K562 (cell line): ENCODE measurements around the gene RIIAD1. TPM values are rescaled to one million over a fixed set of nuclear protein-coding genes. Genes with fewer than 3 reads are reported as not detected.

ENCODE experiments used
- ATAC-seq: fragments of 200-7000 bp; cut with Tn5 transposase; 3 replicates; pipeline ENCODE4 v1.9.1; 2020; ENCODE audit warnings: moderate library complexity
- BruUV-seq: library from RNA; stranded (reverse); fragments of 400-500 nt; replicated peaks from 2 replicates; lab custom pipeline; 2021; lab: Mats Ljungman, UMichigan
- CTCF ChIA-PET: fragments of 300-600 bp; formaldehyde crosslinking; extraction: SDS; loops from one replicate; lab custom pipeline; 2021; ENCODE audit warnings: low intra/inter-chr PET ratio; lab: Yijun Ruan, JAX
- POLR2A ChIA-PET: fragments of 300-600, 350-650 bp; sonication (Branson Sonifier 250); formaldehyde crosslinking; extraction: SDS; loops from one replicate; lab custom pipeline; 2021; ENCODE audit warnings: antibody characterized with exemption, inconsistent platforms; lab: Yijun Ruan, JAX
- DNase-seq, 4 experiments: peaks; one replicate each; pipeline versions ENCODE4 v3.0.0 to v3.0.0-alpha.2; 2011 to 2018; ENCODE audit warnings: low spot score in 3 of 4, mixed read lengths in 3 of 4; ENCODE audit errors: extremely low read depth in 1 of 4
- FAIRE-seq: peaks from 2 replicates; lab custom pipeline; 2011; peaks lifted over from hg19 to GRCh38; lab: Jason Lieb, UNC
- H2AFZ ChIP-seq: 2 replicates; pipeline ENCODE4 v1.6.0; 2011; ENCODE audit warnings: low read depth, low read length, control low read depth, inconsistent platforms
- H3K27ac ChIP-seq: fragments of 200-600 bp; 3 replicates; pipeline ENCODE4 v1.8.0; 2011; ENCODE audit warnings: low read depth, mild to moderate bottlenecking, control low read depth, inconsistent platforms, low read length, moderate library complexity, mixed read lengths; ENCODE audit errors: extremely low read depth
- H3K27me3 ChIP-seq, 2 experiments: fragments of 300-600 bp in 1 of 2; 2 replicates in 1 of 2; 3 replicates in 1 of 2; pipeline versions ENCODE4 v1.6.0 to v1.8.0; 2011; ENCODE audit warnings: inconsistent platforms in 2 of 2, low read length in 2 of 2, mild to moderate bottlenecking in 1 of 2, mixed read lengths in 1 of 2, moderate library complexity in 1 of 2; ENCODE audit not compliant: control insufficient read depth in 2 of 2, insufficient read depth in 2 of 2
- H3K36me3 ChIP-seq: fragments of 300-600 bp; 3 replicates; pipeline ENCODE4 v1.8.0; 2011; ENCODE audit warnings: mild to moderate bottlenecking, low read length, inconsistent platforms; ENCODE audit not compliant: control insufficient read depth, insufficient read depth
- H3K4me1 ChIP-seq, 2 experiments: fragments of 200-600 bp in 1 of 2; replicated peaks in 1 of 2; 2 replicates in 1 of 2; 3 replicates in 1 of 2; pipeline versions ENCODE4 v1.5.1 to v1.8.0; 2011; ENCODE audit warnings: inconsistent platforms in 2 of 2, low read length in 2 of 2, mild to moderate bottlenecking in 1 of 2, mixed read lengths in 1 of 2, moderate library complexity in 1 of 2; ENCODE audit not compliant: control insufficient read depth in 2 of 2, insufficient read depth in 2 of 2
- H3K4me2 ChIP-seq: 2 replicates; pipeline ENCODE4 v1.6.1; 2011; ENCODE audit warnings: low read length, control low read depth, inconsistent platforms, mixed read lengths; ENCODE audit not compliant: insufficient read depth
- H3K4me3 ChIP-seq: fragments of 200-600 bp; sonication (generic), shearing (Covaris generic); 2 replicates; pipeline ENCODE4 v1.5.1; 2016; ENCODE audit warnings: control low read depth, inconsistent platforms
- H3K79me2 ChIP-seq: fragments of 200-600 bp; 3 replicates; pipeline ENCODE4 v1.8.0; 2011; ENCODE audit warnings: low read length, inconsistent platforms; ENCODE audit not compliant: control insufficient read depth, insufficient read depth
- H3K9ac ChIP-seq, 2 experiments: 2 replicates each; pipeline versions ENCODE4 v1.6.0 to v1.6.1; 2011; ENCODE audit warnings: low read depth in 2 of 2, low read length in 2 of 2, control low read depth in 1 of 2, inconsistent platforms in 1 of 2, mild to moderate bottlenecking in 1 of 2, mixed read lengths in 1 of 2; ENCODE audit not compliant: insufficient read depth in 1 of 2
- H3K9me1 ChIP-seq: one replicate; pipeline ENCODE4 v1.6.0; 2011; ENCODE audit warnings: inconsistent platforms, mild to moderate bottlenecking, low read length, moderate library complexity; ENCODE audit not compliant: control insufficient read depth, insufficient read depth
- H3K9me3 ChIP-seq: replicated peaks from 2 replicates; pipeline ENCODE4 v1.5.1; 2011; ENCODE audit warnings: low read depth, low read length, inconsistent platforms; ENCODE audit not compliant: control insufficient read depth, insufficient read depth
- H4K20me1 ChIP-seq: replicated peaks from 2 replicates; pipeline ENCODE4 v1.6.1; 2011; ENCODE audit warnings: low read length, inconsistent platforms, mixed read lengths; ENCODE audit not compliant: control insufficient read depth, insufficient read depth
- ARHGAP35 ChIP-seq: fragments of 450-650 bp; IDR thresholded peaks from 2 replicates; pipeline ENCODE4 v1.6.1; 2018; ENCODE audit not compliant: partially characterized antibody
- CBFA2T2 ChIP-seq: fragments of 450-650 bp; conservative IDR thresholded peaks from 2 replicates; pipeline ENCODE4 v1.6.1; 2017; ENCODE audit warnings: mild to moderate bottlenecking
- CBFA2T3 ChIP-seq: fragments of 450-650 bp; IDR thresholded peaks from 2 replicates; pipeline ENCODE4 v1.6.1; 2017
- CCNT2 ChIP-seq: IDR thresholded peaks from 2 replicates; pipeline ENCODE4 v1.6.1; 2011; ENCODE audit warnings: borderline replicate concordance, low read depth, mild to moderate bottlenecking, moderate library complexity, mixed read lengths, low read length; ENCODE audit not compliant: insufficient read length; ENCODE audit errors: extremely low read depth
- IRF2 ChIP-seq: sonication (generic); formaldehyde crosslinking; IDR thresholded peaks from 2 replicates; pipeline ENCODE4 v1.8.1; 2022; ENCODE audit warnings: mild to moderate bottlenecking, missing genetic modification reagents
- MTA3 ChIP-seq: fragments of 450-650 bp; formaldehyde crosslinking; IDR thresholded peaks from 2 replicates; pipeline ENCODE4 v1.6.1; 2017; ENCODE audit warnings: mild to moderate bottlenecking, borderline replicate concordance
- PML ChIP-seq: IDR thresholded peaks from 2 replicates; pipeline ENCODE4 v1.6.1; 2012; ENCODE audit warnings: low read length, inconsistent platforms
- PTRF ChIP-seq: fragments of 450-650 bp; IDR thresholded peaks from 2 replicates; pipeline ENCODE4 v1.6.1; 2016; ENCODE audit warnings: mild to moderate bottlenecking, missing genetic modification characterization, missing compliant biosample characterization
- SLC30A9 ChIP-seq: fragments of 250-450 bp; sonication (Bioruptor Pico); IDR thresholded peaks from 2 replicates; pipeline ENCODE4 v1.8.0; 2022; ENCODE audit warnings: mild to moderate bottlenecking, moderate library complexity
- TAL1 ChIP-seq: fragments of 450-650 bp; IDR thresholded peaks from 2 replicates; pipeline ENCODE4 v1.6.1; 2016; ENCODE audit warnings: mild to moderate bottlenecking
- TGIF2 ChIP-seq: sonication (generic); formaldehyde crosslinking; IDR thresholded peaks from 2 replicates; pipeline ENCODE4 v1.8.1; 2022; ENCODE audit warnings: mild to moderate bottlenecking, missing genetic modification reagents, moderate library complexity
- ZNF354B ChIP-seq: fragments of 250-450 bp; sonication (Bioruptor Pico); IDR thresholded peaks from 2 replicates; pipeline ENCODE4 v1.4.0; 2020
- WGBS: fragments of 100-300 bp; shearing (Covaris generic); methylation state at CpG from one replicate; pipeline ENCODE4 v1.1.6; 2016; ENCODE audit warnings: low coverage, mixed read lengths; ENCODE audit not compliant: insufficient coverage; ENCODE audit errors: missing lambda C conversion rate; 5-methylcytosine and 5-hydroxymethylcytosine counted together
- in situ Hi-C: fragments of 300-500 bp; cut with MboI; formaldehyde crosslinking; loops from 4 replicates; pipeline ENCODE4 v1.15.0; 2018; ENCODE audit warnings: inconsistent platforms, mixed read lengths
- intact Hi-C: fragments of 100-400 bp; cut with micrococcal nuclease; formaldehyde crosslinking; loops from 2 replicates; pipeline ENCODE4 v1.14.2; 2022
- polyA plus RNA-seq, 8 experiments: library from polyadenylated mRNA; depleted of rRNA in 4 of 8; stranded (reverse) in 5 of 8; unstranded in 3 of 8; fragments of >200 nt; fragmentation: Nextera tagmentation in 2 of 8; fragmentation: Illumina TruSeq in 1 of 8; extraction: Ambion mirVana in 2 of 8; extraction: Trizol in 1 of 8; gene quantifications; 2 replicates each; pipeline versions ENCODE4 v1.2.1 to v1.2.3, GENCODE V29; 2011 to 2014; ENCODE audit warnings: inconsistent platforms in 1 of 8, missing spikeins in 1 of 8
- total RNA-seq, 7 experiments: library from RNA; depleted of rRNA in 6 of 7; stranded (reverse); fragments of >200 nt in 6 of 7; fragmentation: Illumina TruSeq in 2 of 7; extraction: Trizol in 2 of 7; gene quantifications; 2 replicates each; pipeline versions ENCODE4 v1.2.1 to v1.2.3, GENCODE V29; 2011 to 2021; ENCODE audit warnings: low replicate concordance in 1 of 7
- TF ChIP-seq, protein P1 (sequence below): fragments of 450-650 bp; formaldehyde crosslinking; IDR thresholded peaks from 2 replicates; pipeline ENCODE4 v1.4.0; 2022; ENCODE audit warnings: mild to moderate bottlenecking, moderate library complexity
- TF ChIP-seq, protein P2 (sequence below): sonication (generic); formaldehyde crosslinking; IDR thresholded peaks from 2 replicates; pipeline ENCODE4 v1.8.0; 2023; ENCODE audit warnings: mild to moderate bottlenecking, missing genetic modification reagents

Gene RIIAD1
- total and polyA plus RNA-seq, 9 of the 15 experiments (the other 6 are each of a cell fraction or from before 2014, with no cell fraction given) = not detected

DNA sequence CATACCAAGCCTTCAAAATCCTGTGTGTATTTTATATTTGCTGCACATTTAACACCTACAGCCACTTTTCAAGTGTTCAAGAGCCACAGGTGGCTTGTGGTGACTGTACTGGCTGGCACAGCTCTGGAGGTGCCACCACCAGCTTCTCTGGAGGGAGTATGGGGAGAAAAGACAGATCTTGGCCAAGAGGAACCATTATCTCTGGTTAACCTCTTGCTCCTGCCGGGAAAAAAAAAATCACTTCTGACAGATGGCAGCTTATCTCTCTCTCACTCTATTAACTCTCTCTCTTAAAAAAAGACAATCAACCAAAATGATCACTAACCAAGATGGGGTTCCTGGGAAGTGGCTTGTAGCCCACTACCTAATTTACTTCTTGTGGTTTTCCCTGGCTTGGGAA is 1.2 kb upstream of the RIIAD1 start:
- Histone ChIP-seq H3K9me1 (no peaks in the 10 kb centered on the region), H3K36me3 (no peaks in the 10 kb centered on the region), H3K27ac (no peak overlapping the region), H3K9me3 (no peaks in the 10 kb centered on the region), H2AFZ (no peak overlapping the region), H4K20me1 (peaks cover 13% of the 10 kb centered on the region), H3K9ac (no peak overlapping the region), H3K4me2 (no peak overlapping the region), H3K4me1 (peaks cover 13 to 18% of the 10 kb centered on the region in 2 experiments), H3K79me2 (no peaks in the 10 kb centered on the region), H3K4me3 (no peak overlapping the region), H3K27me3 (peaks cover 19 to 36% of the 10 kb centered on the region in 2 experiments)
- WGBS = 0% methylated on average over 1 of the region's 1 CpG
- in situ Hi-C loops (no loop called here), intact Hi-C loops (no loop called here)
- DNase-seq (no peak), FAIRE-seq (no peak), ATAC-seq (no peak)
- POLR2A ChIA-PET = interaction anchor here (1.4 kb wide), 1 partner anchor 183 kb away, joined by 4 read pairs; no protein-coding TSS in a partner anchor
- BruUV-seq = no TSS peak
- CTCF ChIA-PET = no interaction called here
- TF ChIP-seq CBFA2T3 (peak; percentile 64), CBFA2T2 (peak; percentile 29; the same call in 1 of the 2 replicates), PML (no peak), TAL1 (peak; percentile 23; the same call in 1 of the 2 replicates)

DNA sequence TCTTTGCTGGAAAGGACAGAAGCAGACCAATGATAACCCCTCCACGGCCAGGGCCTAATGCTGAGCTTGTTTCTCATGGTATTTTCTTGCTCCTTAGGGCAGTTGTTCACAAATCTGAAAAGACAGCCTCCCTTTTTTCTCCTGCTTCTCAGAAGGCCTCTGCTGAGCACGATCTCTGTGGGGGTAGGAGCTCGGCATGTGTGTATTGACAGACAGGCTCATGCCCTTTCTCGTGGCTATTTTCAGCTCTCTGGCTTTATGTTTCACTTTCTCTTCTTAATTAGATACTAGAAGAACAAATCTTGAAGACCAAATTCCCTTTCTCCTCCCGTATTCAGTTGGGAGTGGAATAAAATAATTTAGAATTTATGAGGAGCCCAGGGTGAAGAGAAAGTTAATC is 768 bp upstream of the RIIAD1 start:
- no peak overlapping the region for H3K9ac ChIP-seq
- no peak overlapping the region for H2AFZ ChIP-seq
- no peak overlapping the region for H3K4me3 ChIP-seq
- 5% methylated on average over 5 of the region's 5 CpGs for WGBS
- FAIRE-seq (no peak), DNase-seq (no peak), ATAC-seq (no peak)
- no peaks in the 10 kb centered on the region for H3K9me3 ChIP-seq
- peaks cover 21 to 33% of the 10 kb centered on the region in 2 experiments for H3K27me3 ChIP-seq
- no TSS peak for BruUV-seq
- H3K4me1 ChIP-seq = peaks cover 10 to 14% of the 10 kb centered on the region in 2 experiments
- no peaks in the 10 kb centered on the region for H3K9me1 ChIP-seq
- H3K4me2 ChIP-seq = no peak overlapping the region
- ChIA-PET POLR2A (interaction anchor here (0.9 to 1.4 kb wide), 2 partner anchors 116 to 183 kb away, joined by 3 to 4 read pairs; no protein-coding TSS in a partner anchor), CTCF (no interaction called here)
- no peak overlapping the region for H3K27ac ChIP-seq
- H4K20me1 ChIP-seq = peaks cover 12% of the 10 kb centered on the region
- intact Hi-C loops = no loop called here
- in situ Hi-C loops = no loop called here
- no peaks in the 10 kb centered on the region for H3K79me2 ChIP-seq
- no peaks in the 10 kb centered on the region for H3K36me3 ChIP-seq
- no peak for TF ChIP-seq TGIF2 (CRISPR knock-in tag)
- no peak for TF ChIP-seq MTA3
- TF ChIP-seq CCNT2 = no peak
- TF ChIP-seq, protein P1, sequence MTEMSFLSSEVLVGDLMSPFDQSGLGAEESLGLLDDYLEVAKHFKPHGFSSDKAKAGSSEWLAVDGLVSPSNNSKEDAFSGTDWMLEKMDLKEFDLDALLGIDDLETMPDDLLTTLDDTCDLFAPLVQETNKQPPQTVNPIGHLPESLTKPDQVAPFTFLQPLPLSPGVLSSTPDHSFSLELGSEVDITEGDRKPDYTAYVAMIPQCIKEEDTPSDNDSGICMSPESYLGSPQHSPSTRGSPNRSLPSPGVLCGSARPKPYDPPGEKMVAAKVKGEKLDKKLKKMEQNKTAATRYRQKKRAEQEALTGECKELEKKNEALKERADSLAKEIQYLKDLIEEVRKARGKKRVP = no peak
- TF ChIP-seq ZNF354B (CRISPR knock-in tag) = no peak
- TF ChIP-seq SLC30A9 (CRISPR knock-in tag) = no peak
- TF ChIP-seq, protein P2, sequence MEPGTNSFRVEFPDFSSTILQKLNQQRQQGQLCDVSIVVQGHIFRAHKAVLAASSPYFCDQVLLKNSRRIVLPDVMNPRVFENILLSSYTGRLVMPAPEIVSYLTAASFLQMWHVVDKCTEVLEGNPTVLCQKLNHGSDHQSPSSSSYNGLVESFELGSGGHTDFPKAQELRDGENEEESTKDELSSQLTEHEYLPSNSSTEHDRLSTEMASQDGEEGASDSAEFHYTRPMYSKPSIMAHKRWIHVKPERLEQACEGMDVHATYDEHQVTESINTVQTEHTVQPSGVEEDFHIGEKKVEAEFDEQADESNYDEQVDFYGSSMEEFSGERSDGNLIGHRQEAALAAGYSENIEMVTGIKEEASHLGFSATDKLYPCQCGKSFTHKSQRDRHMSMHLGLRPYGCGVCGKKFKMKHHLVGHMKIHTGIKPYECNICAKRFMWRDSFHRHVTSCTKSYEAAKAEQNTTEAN (CRISPR knock-in tag) = no peak
- TF ChIP-seq ARHGAP35 = no peak
- TF ChIP-seq PTRF = no peak
- TF ChIP-seq IRF2 (CRISPR knock-in tag) = no peak
